ENCODE data around the gene RNF144B.
"Not testable (repeated sequence)": the region's sequence is repeated elsewhere in the genome, so short reads cannot be mapped to it uniquely, and the experiment has no call there.

RNF144B gene

DNA sequence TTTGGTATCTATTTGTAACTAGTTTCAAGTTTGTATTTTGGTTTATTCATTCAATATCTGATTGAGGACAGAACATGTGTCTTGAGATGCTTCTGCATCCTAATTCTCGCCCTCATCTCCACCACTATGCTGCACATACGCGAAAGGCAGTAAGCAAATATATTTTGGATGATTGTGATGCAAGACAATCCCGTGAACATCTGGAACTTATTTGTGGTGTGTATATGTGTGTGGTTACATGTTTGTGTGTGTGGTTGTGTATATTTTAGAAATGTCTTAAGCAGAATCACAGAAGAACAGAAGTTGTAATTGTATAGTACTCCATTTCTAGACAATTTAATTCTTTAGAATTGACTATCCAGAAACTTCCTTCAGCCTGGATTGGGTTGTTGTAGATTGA is 35.1 kb upstream of the RNF144B start:
- no peak overlapping the region for H3K4me3 ChIP-seq (replicated peaks; ENCODE audit: insufficient read depth, low read length)
- TF ChIP-seq POLR2AphosphoS5 (IDR thresholded peaks at IDR 0.05; ENCODE audit: low read depth), result no peak
- TF ChIP-seq, protein P1, sequence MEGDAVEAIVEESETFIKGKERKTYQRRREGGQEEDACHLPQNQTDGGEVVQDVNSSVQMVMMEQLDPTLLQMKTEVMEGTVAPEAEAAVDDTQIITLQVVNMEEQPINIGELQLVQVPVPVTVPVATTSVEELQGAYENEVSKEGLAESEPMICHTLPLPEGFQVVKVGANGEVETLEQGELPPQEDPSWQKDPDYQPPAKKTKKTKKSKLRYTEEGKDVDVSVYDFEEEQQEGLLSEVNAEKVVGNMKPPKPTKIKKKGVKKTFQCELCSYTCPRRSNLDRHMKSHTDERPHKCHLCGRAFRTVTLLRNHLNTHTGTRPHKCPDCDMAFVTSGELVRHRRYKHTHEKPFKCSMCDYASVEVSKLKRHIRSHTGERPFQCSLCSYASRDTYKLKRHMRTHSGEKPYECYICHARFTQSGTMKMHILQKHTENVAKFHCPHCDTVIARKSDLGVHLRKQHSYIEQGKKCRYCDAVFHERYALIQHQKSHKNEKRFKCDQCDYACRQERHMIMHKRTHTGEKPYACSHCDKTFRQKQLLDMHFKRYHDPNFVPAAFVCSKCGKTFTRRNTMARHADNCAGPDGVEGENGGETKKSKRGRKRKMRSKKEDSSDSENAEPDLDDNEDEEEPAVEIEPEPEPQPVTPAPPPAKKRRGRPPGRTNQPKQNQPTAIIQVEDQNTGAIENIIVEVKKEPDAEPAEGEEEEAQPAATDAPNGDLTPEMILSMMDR (IDR thresholded peaks at IDR 0.05; ENCODE audit: insufficient read depth, low read length), result no peak
- TF ChIP-seq GABPA (IDR thresholded peaks at IDR 0.05; ENCODE audit: low read depth), result no peak
- TF ChIP-seq, protein P2, sequence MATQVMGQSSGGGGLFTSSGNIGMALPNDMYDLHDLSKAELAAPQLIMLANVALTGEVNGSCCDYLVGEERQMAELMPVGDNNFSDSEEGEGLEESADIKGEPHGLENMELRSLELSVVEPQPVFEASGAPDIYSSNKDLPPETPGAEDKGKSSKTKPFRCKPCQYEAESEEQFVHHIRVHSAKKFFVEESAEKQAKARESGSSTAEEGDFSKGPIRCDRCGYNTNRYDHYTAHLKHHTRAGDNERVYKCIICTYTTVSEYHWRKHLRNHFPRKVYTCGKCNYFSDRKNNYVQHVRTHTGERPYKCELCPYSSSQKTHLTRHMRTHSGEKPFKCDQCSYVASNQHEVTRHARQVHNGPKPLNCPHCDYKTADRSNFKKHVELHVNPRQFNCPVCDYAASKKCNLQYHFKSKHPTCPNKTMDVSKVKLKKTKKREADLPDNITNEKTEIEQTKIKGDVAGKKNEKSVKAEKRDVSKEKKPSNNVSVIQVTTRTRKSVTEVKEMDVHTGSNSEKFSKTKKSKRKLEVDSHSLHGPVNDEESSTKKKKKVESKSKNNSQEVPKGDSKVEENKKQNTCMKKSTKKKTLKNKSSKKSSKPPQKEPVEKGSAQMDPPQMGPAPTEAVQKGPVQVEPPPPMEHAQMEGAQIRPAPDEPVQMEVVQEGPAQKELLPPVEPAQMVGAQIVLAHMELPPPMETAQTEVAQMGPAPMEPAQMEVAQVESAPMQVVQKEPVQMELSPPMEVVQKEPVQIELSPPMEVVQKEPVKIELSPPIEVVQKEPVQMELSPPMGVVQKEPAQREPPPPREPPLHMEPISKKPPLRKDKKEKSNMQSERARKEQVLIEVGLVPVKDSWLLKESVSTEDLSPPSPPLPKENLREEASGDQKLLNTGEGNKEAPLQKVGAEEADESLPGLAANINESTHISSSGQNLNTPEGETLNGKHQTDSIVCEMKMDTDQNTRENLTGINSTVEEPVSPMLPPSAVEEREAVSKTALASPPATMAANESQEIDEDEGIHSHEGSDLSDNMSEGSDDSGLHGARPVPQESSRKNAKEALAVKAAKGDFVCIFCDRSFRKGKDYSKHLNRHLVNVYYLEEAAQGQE (IDR thresholded peaks at IDR 0.05; ENCODE audit: insufficient replicate concordance, low read depth), result no peak
- TF ChIP-seq SPI1 (IDR thresholded peaks at IDR 0.05; ENCODE audit: borderline replicate concordance, low read depth), result no peak
- H3K27ac ChIP-seq (replicated peaks), result no peak overlapping the region
- H3K27me3 ChIP-seq (ENCODE audit: insufficient read depth, poor library complexity, severe bottlenecking), result no peaks in the 10 kb centered on the region
- no peak for DNase-seq (ENCODE audit: low read depth in 1 of 2, low spot score in 1 of 2)

DNA sequence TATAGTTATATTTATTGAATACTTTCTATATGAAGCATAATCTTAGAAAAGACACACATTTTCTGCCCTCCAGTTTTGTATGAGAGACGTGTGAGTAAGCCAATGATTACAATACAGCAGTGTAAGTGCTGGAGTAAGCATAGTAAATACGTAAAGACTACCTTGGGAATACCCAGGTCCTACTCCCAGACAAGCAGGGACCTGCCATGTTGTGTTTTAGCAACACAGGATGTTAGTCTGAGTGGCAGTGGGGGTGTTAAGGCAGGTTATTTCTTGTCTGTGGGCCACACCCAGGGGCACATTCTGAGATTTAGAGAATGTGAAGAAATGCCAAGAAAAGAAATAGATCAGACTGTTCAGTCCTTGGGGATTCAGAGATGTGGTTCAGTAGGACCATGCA is 34.3 kb upstream of the RNF144B start:
- H3K27ac ChIP-seq (replicated peaks), result no peak overlapping the region
- H3K4me3 ChIP-seq (replicated peaks; ENCODE audit: insufficient read depth, low read length), result no peak overlapping the region
- no peaks in the 10 kb centered on the region for H3K27me3 ChIP-seq (ENCODE audit: insufficient read depth, poor library complexity, severe bottlenecking)
- TF ChIP-seq POLR2AphosphoS5 (IDR thresholded peaks at IDR 0.05; ENCODE audit: low read depth) (no peak), GABPA (IDR thresholded peaks at IDR 0.05; ENCODE audit: low read depth) (no peak), SPI1 (IDR thresholded peaks at IDR 0.05; ENCODE audit: borderline replicate concordance, low read depth) (no peak)
- TF ChIP-seq, protein P2 (IDR thresholded peaks at IDR 0.05; ENCODE audit: insufficient replicate concordance, low read depth), result no peak
- TF ChIP-seq, protein P1 (IDR thresholded peaks at IDR 0.05; ENCODE audit: insufficient read depth, low read length), result no peak
- DNase-seq (ENCODE audit: low read depth in 1 of 2, low spot score in 1 of 2), result no peak

DNA sequence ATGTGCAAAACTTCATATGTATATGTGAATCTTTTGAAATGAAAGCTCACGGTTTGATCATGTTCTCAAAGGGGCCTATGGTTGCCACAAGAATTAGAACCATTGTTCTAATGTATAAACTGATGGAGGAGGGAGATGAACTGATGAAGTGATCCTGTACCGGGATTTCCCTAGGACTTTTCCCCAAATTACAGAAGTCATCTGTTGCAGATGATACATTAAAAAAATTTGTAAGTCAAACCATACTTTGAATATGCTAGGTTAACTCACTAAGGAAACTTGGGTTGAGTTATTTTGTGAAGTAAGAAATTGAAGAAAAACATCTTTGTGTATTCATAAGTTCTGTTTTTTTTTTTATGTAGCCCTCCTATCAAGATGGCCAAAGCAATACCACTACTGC is 33.9 kb upstream of the RNF144B start:
- Histone ChIP-seq H3K27me3 (ENCODE audit: insufficient read depth, poor library complexity, severe bottlenecking) (no peaks in the 10 kb centered on the region), H3K27ac (replicated peaks) (no peak overlapping the region), H3K4me3 (replicated peaks; ENCODE audit: insufficient read depth, low read length) (no peak overlapping the region)
- DNase-seq (ENCODE audit: low read depth in 1 of 2, low spot score in 1 of 2), result no peak
- TF ChIP-seq SPI1 (IDR thresholded peaks at IDR 0.05; ENCODE audit: borderline replicate concordance, low read depth), result no peak
- TF ChIP-seq POLR2AphosphoS5 (IDR thresholded peaks at IDR 0.05; ENCODE audit: low read depth), result no peak
- TF ChIP-seq, protein P1 (IDR thresholded peaks at IDR 0.05; ENCODE audit: insufficient read depth, low read length), result no peak
- TF ChIP-seq, protein P2 (IDR thresholded peaks at IDR 0.05; ENCODE audit: insufficient replicate concordance, low read depth), result no peak
- TF ChIP-seq GABPA (IDR thresholded peaks at IDR 0.05; ENCODE audit: low read depth), result no peak

DNA sequence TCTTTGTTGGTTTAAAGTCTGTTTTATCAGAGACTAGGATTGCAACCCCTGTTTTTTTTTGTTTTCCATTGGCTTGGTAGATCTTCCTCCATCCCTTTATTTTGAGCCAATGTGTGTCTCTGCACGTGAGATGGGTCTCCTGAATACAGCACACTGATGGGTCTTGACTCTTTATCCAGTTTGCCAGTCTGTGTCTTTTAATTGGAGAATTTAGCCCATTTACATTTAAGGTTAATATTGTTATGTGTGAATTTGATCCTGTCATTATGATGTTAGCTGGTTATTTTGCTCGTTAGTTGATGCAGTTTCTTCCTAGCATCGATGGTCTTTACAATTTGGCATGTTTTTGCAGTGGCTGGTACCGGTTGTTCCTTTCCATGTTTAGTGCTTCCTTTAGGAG is 29.6 kb upstream of the RNF144B start:
- H3K27me3 ChIP-seq (ENCODE audit: insufficient read depth, poor library complexity, severe bottlenecking); H3K4me3 ChIP-seq (replicated peaks; ENCODE audit: insufficient read depth, low read length); H3K27ac ChIP-seq (replicated peaks); DNase-seq (ENCODE audit: low read depth in 1 of 2, low spot score in 1 of 2): not testable (repeated sequence)

Data from HL-60 (cell line).